Thyroid gland (tissue), 4 donors: ENCODE measurements around the gene FLOT2.

ENCODE experiments used
- POLR2A ChIP-seq, 2 donors: fragments of 450-650 bp; IDR thresholded peaks; one replicate each; pipeline ENCODE4 v1.6.1; 2017; ENCODE audit warnings: antibody characterized with exemption in 2 of 2, mild to moderate bottlenecking in 2 of 2, moderate library complexity in 1 of 2
- TF ChIP-seq, protein P1 (sequence below), 6 experiments: fragments of 200-600 bp in 3 of 6; fragments of 450-650 bp in 3 of 6; sonication (generic) in 3 of 6; IDR thresholded peaks; one replicate each; pipeline ENCODE4 v1.5.1; 2016 to 2019; ENCODE audit warnings: antibody characterized with exemption in 6 of 6, mild to moderate bottlenecking in 2 of 6, inconsistent platforms in 1 of 6, moderate library complexity in 1 of 6

DNA sequence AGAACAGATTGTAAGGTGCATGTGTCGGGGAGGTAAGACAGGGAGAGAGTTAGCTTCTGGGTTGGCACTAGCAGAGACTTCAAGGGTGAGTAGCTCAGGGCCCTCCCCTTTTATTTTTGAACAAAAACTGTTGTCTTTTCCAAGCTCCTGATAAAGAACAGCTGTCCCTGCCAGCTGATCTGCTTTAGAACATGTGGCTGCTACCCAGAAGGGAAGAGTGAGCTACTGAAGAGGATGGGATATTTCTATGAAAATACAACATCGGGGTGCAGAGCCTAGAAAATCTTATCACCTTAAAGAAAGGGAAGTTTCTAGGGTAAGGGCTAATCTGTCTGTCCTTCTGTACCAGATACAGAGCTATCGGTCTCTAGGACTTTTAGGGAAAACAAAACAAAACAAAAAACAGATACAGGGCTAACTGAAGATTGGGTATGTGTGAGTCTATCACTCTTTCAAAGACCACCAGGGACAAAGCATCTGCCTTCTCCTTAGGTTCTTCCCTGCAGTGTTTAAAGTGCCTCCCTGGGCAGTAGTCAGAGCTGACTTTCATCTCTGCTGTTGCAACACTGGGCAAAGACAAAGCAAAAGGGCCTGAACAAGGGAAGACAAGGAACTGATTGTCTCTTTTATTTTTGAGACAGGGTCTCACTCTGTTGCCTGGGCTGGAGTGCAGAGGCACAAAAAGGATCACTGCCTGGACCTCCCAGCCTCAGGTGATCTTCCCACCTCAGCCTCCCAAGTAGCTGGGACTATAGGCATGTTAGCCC, 10.4 kb upstream of the FLOT2 start:
- TF ChIP-seq, protein P1, sequence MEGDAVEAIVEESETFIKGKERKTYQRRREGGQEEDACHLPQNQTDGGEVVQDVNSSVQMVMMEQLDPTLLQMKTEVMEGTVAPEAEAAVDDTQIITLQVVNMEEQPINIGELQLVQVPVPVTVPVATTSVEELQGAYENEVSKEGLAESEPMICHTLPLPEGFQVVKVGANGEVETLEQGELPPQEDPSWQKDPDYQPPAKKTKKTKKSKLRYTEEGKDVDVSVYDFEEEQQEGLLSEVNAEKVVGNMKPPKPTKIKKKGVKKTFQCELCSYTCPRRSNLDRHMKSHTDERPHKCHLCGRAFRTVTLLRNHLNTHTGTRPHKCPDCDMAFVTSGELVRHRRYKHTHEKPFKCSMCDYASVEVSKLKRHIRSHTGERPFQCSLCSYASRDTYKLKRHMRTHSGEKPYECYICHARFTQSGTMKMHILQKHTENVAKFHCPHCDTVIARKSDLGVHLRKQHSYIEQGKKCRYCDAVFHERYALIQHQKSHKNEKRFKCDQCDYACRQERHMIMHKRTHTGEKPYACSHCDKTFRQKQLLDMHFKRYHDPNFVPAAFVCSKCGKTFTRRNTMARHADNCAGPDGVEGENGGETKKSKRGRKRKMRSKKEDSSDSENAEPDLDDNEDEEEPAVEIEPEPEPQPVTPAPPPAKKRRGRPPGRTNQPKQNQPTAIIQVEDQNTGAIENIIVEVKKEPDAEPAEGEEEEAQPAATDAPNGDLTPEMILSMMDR (IDR thresholded peaks at IDR 0.05): no peak
- TF ChIP-seq POLR2A (IDR thresholded peaks at IDR 0.05): no peak
